Right lobe of liver (tissue), 6 donors: Measurements from ENCODE around the gene RGS6. TPM values are rescaled to one million over a fixed set of nuclear protein-coding genes. Genes with fewer than 3 reads are reported as not detected.
A peak's percentile ranks its signal among the peaks of the same experiment; 100 is the strongest.

Source experiments
- ATAC-seq, 4 donors: fragments of 200-7000 bp; cut with Tn5 transposase; one replicate each; pipeline ENCODE4 v1.9.1; 2020; ENCODE audit warnings: mild to moderate bottlenecking in 4 of 4, moderate library complexity in 4 of 4
- DNase-seq, 3 donors: peaks; one replicate each; pipeline ENCODE4 v3.0.0-alpha.2; 2020
- H3K27ac ChIP-seq, 3 donors: fragments of 200-600 bp; one replicate each; pipeline ENCODE4 v1.8.0; 2022
- H3K27me3 ChIP-seq, 2 donors: fragments of 200-600 bp; one replicate each; pipeline ENCODE4 v1.8.0; 2022
- H3K36me3 ChIP-seq, 4 donors: fragments of 200-600 bp; sonication (generic) in 1 of 4; one replicate each; pipeline versions ENCODE4 v1.5.1 to v1.8.0; 2017 to 2022; ENCODE audit warnings: control low read depth in 1 of 4
- H3K4me1 ChIP-seq, 4 donors: fragments of 200-600 bp; sonication (generic) in 1 of 4; one replicate each; pipeline versions ENCODE4 v1.5.1 to v1.8.0; 2017 to 2022; ENCODE audit warnings: control low read depth in 1 of 4
- H3K4me3 ChIP-seq, 3 donors: fragments of 200-600 bp; one replicate each; pipeline ENCODE4 v1.8.0; 2022
- H3K9me3 ChIP-seq, 4 donors: fragments of 200-600 bp; sonication (generic) in 1 of 4; one replicate each; pipeline versions ENCODE4 v1.5.1 to v1.8.0; 2017 to 2022; ENCODE audit warnings: control low read depth in 1 of 4
- POLR2A ChIP-seq: fragments of 450-650 bp; IDR thresholded peaks from one replicate; pipeline ENCODE4 v1.6.1; 2017; ENCODE audit warnings: antibody characterized with exemption, mild to moderate bottlenecking
- WGBS: methylation state at CpG from one replicate; pipeline ENCODE4 v1.1.6; 2018; ENCODE audit warnings: low coverage, low lambda C conversion rate; ENCODE audit not compliant: insufficient coverage; ENCODE audit errors: missing lambda C conversion rate; 5-methylcytosine and 5-hydroxymethylcytosine counted together
- intact Hi-C, 2 donors: fragments of 100-400 bp; cut with DNase I; formaldehyde crosslinking; loops; one replicate each; pipeline versions ENCODE4 v1.11.2 to v1.14.1; 2022
- total RNA-seq, 6 experiments: library from RNA; depleted of rRNA in 2 of 6; stranded (reverse); fragments of >200 nt in 2 of 6; fragmentation: NEBNext Ultra II Directional in 3 of 6; extraction: Animal tissue kit (Norgen Biotek cat#: 25700) in 3 of 6; gene quantifications; one replicate each; pipeline versions ENCODE4 v1.1.0 to v1.2.4, GENCODE V29; 2016 to 2023
- TF ChIP-seq, protein P1 (sequence below), 4 donors: fragments of 200-600 bp in 3 of 4; fragments of 450-650 bp in 1 of 4; IDR thresholded peaks; one replicate each; pipeline versions ENCODE4 v1.5.1 to v1.8.0; 2016 to 2022; ENCODE audit warnings: antibody characterized with exemption in 4 of 4, mild to moderate bottlenecking in 2 of 4
- donor health status: DM: no; HTN: yes; CAD: no.
- donor health status: DM: no; HTN: no; CAD: no.
- donor health status: DM: no; HTN: no; CAD: no.
- donor health status: DM: no; HTN: yes; CAD: no.
- donor health status: DM: no; HTN: yes; CAD: no.

The RGS6 gene
- total RNA-seq, 6 experiments from 2014 or later = 0.07 TPM; not detected in 5

DNA sequence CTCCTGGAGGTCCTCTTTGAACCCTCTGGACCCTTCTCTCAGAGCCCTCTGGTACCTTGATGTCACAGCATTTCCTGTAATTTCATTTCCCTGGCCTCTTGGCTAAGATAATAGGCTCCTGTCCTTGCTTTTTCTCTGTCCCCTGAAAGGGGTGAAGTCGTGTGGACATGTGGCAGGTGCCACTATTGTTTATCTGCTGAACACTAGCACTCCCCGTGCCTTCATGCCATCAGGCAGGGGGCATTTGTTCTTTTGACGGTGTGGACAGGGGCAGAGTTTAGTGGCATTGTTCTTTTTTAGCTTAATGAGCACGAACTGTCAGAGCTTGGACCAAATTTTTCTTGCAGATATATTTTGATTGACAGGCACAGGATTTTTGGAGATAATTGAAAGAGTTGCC, 166.0 kb downstream of the RGS6 start:
- no peaks in the 10 kb centered on the region for H3K4me1 ChIP-seq
- 22% methylated on average over 4 of the region's 4 CpGs for WGBS
- TF ChIP-seq, protein P1, sequence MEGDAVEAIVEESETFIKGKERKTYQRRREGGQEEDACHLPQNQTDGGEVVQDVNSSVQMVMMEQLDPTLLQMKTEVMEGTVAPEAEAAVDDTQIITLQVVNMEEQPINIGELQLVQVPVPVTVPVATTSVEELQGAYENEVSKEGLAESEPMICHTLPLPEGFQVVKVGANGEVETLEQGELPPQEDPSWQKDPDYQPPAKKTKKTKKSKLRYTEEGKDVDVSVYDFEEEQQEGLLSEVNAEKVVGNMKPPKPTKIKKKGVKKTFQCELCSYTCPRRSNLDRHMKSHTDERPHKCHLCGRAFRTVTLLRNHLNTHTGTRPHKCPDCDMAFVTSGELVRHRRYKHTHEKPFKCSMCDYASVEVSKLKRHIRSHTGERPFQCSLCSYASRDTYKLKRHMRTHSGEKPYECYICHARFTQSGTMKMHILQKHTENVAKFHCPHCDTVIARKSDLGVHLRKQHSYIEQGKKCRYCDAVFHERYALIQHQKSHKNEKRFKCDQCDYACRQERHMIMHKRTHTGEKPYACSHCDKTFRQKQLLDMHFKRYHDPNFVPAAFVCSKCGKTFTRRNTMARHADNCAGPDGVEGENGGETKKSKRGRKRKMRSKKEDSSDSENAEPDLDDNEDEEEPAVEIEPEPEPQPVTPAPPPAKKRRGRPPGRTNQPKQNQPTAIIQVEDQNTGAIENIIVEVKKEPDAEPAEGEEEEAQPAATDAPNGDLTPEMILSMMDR (IDR thresholded peaks at IDR 0.05) = no peak
- TF ChIP-seq POLR2A = no peak
- H3K36me3 ChIP-seq = no peaks in the 10 kb centered on the region
- no peak overlapping the region for H3K4me3 ChIP-seq
- ATAC-seq (no peak), DNase-seq (no peak)
- no peaks in the 10 kb centered on the region for H3K9me3 ChIP-seq
- intact Hi-C loops = no loop called here
- no peaks in the 10 kb centered on the region for H3K27me3 ChIP-seq
- H3K27ac ChIP-seq = no peak overlapping the region

DNA sequence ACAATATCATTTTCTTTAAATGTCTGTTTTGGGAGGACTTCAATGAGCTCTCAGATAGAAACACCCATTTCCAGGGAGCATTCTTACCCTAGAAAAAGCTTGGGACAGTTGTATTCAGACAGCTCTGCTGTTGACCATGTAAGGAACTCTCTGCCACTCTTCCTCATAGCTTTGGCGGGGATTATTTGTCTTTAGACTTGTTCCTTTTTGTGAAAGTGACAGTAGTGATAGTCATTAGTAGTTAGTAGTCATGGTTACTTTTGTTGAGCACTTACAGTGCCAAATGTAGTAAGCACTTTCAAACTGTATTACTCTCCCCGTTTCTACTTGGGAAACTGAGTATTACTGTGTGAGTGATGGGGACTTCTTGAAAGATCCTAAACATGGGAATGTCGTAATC, 167.3 kb downstream of the RGS6 start:
- intact Hi-C loops = no loop called here
- no peak overlapping the region for H3K4me3 ChIP-seq
- no peaks in the 10 kb centered on the region for H3K27me3 ChIP-seq
- H3K27ac ChIP-seq = no peak overlapping the region
- H3K4me1 ChIP-seq = no peaks in the 10 kb centered on the region
- DNase-seq (no peak), ATAC-seq (no peak)
- no peaks in the 10 kb centered on the region for H3K36me3 ChIP-seq
- no peaks in the 10 kb centered on the region for H3K9me3 ChIP-seq
- no peak for TF ChIP-seq POLR2A
- TF ChIP-seq, protein P1 (IDR thresholded peaks at IDR 0.05) = no peak
- WGBS = 48% methylated on average over 3 of the region's 3 CpGs

DNA sequence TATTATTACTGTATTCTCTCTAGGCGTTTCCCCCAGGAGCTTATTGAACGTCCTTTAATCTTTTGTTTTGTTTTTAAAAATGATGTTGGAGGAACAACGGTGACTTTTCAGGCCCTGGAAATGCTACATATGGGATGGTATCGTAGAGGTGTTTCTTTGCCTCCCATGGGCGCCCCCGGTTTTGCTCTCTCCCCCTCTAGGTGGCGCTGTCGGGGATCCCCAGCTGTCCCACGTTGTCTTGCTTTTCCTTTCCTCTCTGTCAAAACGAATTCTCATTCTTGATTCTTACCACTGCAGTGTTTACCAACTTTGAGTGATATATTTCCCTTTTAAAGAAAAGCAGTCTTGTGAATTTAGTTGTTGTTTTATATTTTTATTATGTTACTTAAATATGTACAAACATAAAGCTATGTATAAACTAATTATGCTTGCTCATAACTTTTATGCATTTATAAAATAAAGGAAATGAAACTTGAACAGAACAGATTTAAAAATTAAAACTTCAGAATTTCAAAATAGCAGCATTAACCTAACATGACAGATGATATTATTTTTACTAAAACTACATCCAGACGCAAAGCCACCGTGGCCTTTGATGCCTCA, 171.9 kb downstream of the RGS6 start:
- 31% methylated on average over 12 of the region's 12 CpGs for WGBS
- no peaks in the 10 kb centered on the region for H3K36me3 ChIP-seq
- DNase-seq (no peak), ATAC-seq (no peak)
- no peaks in the 10 kb centered on the region for H3K27me3 ChIP-seq
- no peak for TF ChIP-seq POLR2A
- TF ChIP-seq, protein P1 (IDR thresholded peaks at IDR 0.05) = peak in 3 of 4 donors; percentile 19 to 34 (median 26)
- no peak overlapping the region for H3K4me3 ChIP-seq
- no peak overlapping the region for H3K27ac ChIP-seq
- no peaks in the 10 kb centered on the region for H3K9me3 ChIP-seq
- intact Hi-C loops = no loop called here
- no peaks in the 10 kb centered on the region for H3K4me1 ChIP-seq

DNA sequence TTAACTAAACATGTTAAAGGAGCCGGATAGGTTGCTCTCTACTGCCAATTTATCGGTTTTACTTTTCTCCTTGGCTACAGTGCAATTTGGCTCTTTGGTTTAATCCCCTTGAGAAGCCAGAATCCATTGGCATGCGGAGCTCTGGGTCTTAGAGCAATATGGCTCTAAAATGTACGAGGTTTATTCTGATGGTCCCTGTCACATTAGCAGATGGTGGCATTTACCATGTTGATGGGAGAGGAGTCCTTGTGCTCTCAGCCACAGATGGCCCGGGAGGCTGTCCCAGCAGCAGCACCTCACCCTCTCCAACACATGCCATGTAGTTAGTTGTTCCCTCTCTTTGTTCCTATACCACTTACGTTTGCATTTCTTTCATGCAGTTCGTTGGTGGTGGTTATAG, 179.7 kb downstream of the RGS6 start:
- DNase-seq (no peak), ATAC-seq (no peak)
- no peaks in the 10 kb centered on the region for H3K36me3 ChIP-seq
- H3K9me3 ChIP-seq = no peaks in the 10 kb centered on the region
- WGBS = 53% methylated on average over 7 of the region's 7 CpGs
- TF ChIP-seq POLR2A = no peak
- TF ChIP-seq, protein P1 (IDR thresholded peaks at IDR 0.05) = no peak
- no peaks in the 10 kb centered on the region for H3K27me3 ChIP-seq
- H3K27ac ChIP-seq = no peak overlapping the region
- no peak overlapping the region for H3K4me3 ChIP-seq
- intact Hi-C loops = no loop called here
- no peaks in the 10 kb centered on the region for H3K4me1 ChIP-seq

DNA sequence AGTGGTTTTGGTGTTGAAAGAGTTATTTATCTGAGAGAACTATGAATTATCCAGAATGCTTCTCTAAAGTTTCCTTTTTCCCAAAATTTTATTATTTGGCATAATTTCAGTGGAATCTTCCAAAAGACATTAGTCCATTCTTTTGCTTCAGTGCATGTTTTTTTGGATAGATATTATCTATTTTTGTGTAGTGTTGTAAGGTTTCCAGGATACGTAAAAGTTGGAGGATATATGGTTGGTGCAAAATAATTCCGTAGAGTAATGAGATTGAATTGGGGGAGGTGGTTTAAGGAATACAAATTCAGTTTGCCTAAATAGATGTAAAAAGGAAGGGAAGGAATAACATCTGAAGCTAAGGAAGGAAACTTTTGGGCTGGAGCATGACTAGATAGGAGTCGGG, 186.6 kb downstream of the RGS6 start:
- Histone ChIP-seq H3K4me3 (no peak overlapping the region), H3K27ac (no peak overlapping the region), H3K36me3 (no peaks in the 10 kb centered on the region), H3K27me3 (no peaks in the 10 kb centered on the region), H3K9me3 (no peaks in the 10 kb centered on the region), H3K4me1 (no peaks in the 10 kb centered on the region)
- DNase-seq (no peak), ATAC-seq (no peak)
- 69% methylated on average over 3 of the region's 3 CpGs for WGBS
- no peak for TF ChIP-seq POLR2A
- TF ChIP-seq, protein P1 (IDR thresholded peaks at IDR 0.05) = no peak
- intact Hi-C loops = no loop called here
